Measurements from ENCODE around the gene MDP1.
"Not testable (repeated sequence)": the region's sequence is repeated elsewhere in the genome, so short reads cannot be mapped to it uniquely, and the experiment has no call there.

The MDP1 gene

DNA sequence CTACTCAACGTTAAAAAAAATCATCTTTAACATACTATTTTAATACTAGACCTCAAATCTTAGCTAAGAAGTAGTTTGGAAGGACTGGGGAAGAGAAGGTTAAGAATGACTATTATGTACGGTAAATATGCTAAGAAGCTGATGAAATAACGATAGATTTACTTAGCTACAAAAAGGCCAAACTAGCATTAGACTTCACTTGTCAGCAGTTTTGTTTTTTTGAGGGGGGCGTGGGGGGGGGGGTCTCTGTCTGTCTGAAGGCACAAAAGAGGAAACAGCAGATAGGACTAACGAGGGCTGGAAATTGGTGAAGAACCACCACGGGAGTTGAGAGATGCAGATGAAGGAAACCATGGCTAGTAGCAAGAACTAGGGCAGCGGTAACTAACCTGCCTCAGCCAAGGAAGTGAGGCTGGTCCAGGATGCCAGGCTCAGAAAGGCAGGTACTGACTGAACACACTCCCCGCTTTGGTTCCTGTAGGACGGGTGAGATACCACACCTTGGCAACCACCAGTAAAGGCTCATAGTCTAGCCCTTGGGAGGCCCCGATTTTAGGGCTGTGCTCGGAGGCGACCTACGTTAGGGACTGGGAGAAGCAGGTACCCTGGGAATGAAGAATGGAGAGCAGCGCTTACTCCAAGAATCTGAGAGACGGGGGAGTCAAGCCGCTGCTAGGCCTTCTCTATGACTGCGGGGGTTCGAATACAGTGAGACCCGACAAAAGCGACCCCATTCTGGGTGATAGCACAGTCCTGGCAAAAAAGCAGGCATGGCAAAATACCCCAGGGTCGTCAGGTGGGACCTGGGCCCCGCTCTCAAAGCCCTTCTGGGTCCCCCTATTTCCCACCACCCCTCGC, 15.6 kb upstream of the MDP1 start:
- Histone ChIP-seq H3K27me3 (replicated peaks in 2 of 5; ENCODE audit: control insufficient read depth in 4 of 5, insufficient read depth in 5 of 5, low read length in 4 of 5) (no peaks in the 10 kb centered on the region), H3K4me1 (ENCODE audit: control extremely low read depth in 1 of 4, control insufficient read depth in 4 of 4, insufficient read depth in 4 of 4, low read length in 3 of 4) (peaks cover 11 to 37% (median 29%) of the 10 kb centered on the region in 4 experiments), H3K4me3 (ENCODE audit: control insufficient read depth in 1 of 7, extremely low read depth in 1 of 7, insufficient read depth in 4 of 7, low read depth in 2 of 7, low read length in 6 of 7) (peak overlapping the region; percentile 55 to 96 (median 90)), H3K9me3 (ENCODE audit: control extremely low read depth in 1 of 5, control insufficient read depth in 4 of 5, insufficient read depth in 2 of 5, low read depth in 1 of 5, low read length in 4 of 5) (no peaks in the 10 kb centered on the region), H3K36me3 (ENCODE audit: control insufficient read depth in 4 of 4, insufficient read depth in 4 of 4, low read length in 3 of 4) (peaks cover 8 to 18% (median 14%) of the 10 kb centered on the region in 4 experiments), H3K27ac (ENCODE audit: insufficient read depth in 1 of 2, low read depth in 1 of 2, low read length in 2 of 2, poor library complexity in 1 of 2, severe bottlenecking in 2 of 2) (peak overlapping the region; percentile 61 to 87)
- 6% methylated on average over 19 of the region's 23 CpGs for WGBS (ENCODE audit: insufficient coverage)
- ChIA-PET CTCF (interaction anchor here (0.7 to 1.0 kb wide), 4 partner anchors 11 to 109 kb away, joined by 3 to 4 read pairs (median 3); partner anchors contain the start of gene TINF2), POLR2A (interaction anchor here (0.7 to 1.1 kb wide), 2 partner anchors 12 to 18 kb away, joined by 3 to 5 read pairs; partner anchors contain the start of gene CHMP4A)
- peak in 1 of 3 donors; percentile 33 for DNase-seq

GRCh38 chr14:24228902-24229301, 13.0 kb upstream of the MDP1 start:
- 29% methylated on average over 1 of the region's 1 CpG for WGBS (ENCODE audit: insufficient coverage)
- no peak overlapping the region for H3K27ac ChIP-seq (ENCODE audit: insufficient read depth in 1 of 2, low read depth in 1 of 2, low read length in 2 of 2, poor library complexity in 1 of 2, severe bottlenecking in 2 of 2)

DNA sequence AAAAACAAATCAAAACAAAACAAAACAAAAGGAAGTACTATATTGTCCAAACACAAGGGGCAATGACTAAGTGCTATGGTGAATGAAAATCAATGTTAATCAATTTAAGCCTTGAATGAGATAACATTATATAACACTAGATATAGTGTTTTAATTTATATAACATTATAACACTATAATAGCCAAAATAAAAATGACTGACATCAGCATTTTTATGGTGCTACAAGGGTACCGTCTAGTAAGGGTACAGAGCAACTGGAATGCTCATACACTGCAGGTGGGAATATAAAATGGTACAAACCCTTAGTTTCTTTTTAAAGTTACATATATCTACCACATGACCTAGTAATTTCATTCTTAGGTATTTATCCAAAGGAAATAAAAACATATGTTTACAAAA, 10.6 kb upstream of the MDP1 start:
- ChIA-PET CTCF (interaction anchor here (2.1 kb wide), 2 partner anchors 11 to 15 kb away, joined by 7 to 12 read pairs; partner anchors contain the start of genes MDP1 and TINF2), POLR2A (no interaction called here)
- no peak for DNase-seq
- Histone ChIP-seq H3K9me3 (ENCODE audit: control extremely low read depth in 1 of 5, control insufficient read depth in 4 of 5, insufficient read depth in 2 of 5, low read depth in 1 of 5, low read length in 4 of 5) (no peaks in the 10 kb centered on the region), H3K4me3 (ENCODE audit: control insufficient read depth in 1 of 7, extremely low read depth in 1 of 7, insufficient read depth in 4 of 7, low read depth in 2 of 7, low read length in 6 of 7) (no peak overlapping the region), H3K27ac (ENCODE audit: insufficient read depth in 1 of 2, low read depth in 1 of 2, low read length in 2 of 2, poor library complexity in 1 of 2, severe bottlenecking in 2 of 2) (no peak overlapping the region), H3K36me3 (ENCODE audit: control insufficient read depth in 4 of 4, insufficient read depth in 4 of 4, low read length in 3 of 4) (peaks cover 0 to 9% (median 2%) of the 10 kb centered on the region in 4 experiments), H3K27me3 (replicated peaks in 2 of 5; ENCODE audit: control insufficient read depth in 4 of 5, insufficient read depth in 5 of 5, low read length in 4 of 5) (no peaks in the 10 kb centered on the region), H3K4me1 (ENCODE audit: control extremely low read depth in 1 of 4, control insufficient read depth in 4 of 4, insufficient read depth in 4 of 4, low read length in 3 of 4) (peaks cover 0 to 9% (median 8%) of the 10 kb centered on the region in 4 experiments)
- no CpG with 5 or more reads among the region's 1 CpG for WGBS (ENCODE audit: insufficient coverage)

More at GRCh38 chr14:24228902-24229301, 13.0 kb upstream of the MDP1 start:
- Histone ChIP-seq H3K4me3 (ENCODE audit: control insufficient read depth in 1 of 7, extremely low read depth in 1 of 7, insufficient read depth in 4 of 7, low read depth in 2 of 7, low read length in 6 of 7) (no peak overlapping the region), H3K4me1 (ENCODE audit: control extremely low read depth in 1 of 4, control insufficient read depth in 4 of 4, insufficient read depth in 4 of 4, low read length in 3 of 4) (peaks cover 9 to 27% (median 24%) of the 10 kb centered on the region in 4 experiments), H3K27me3 (replicated peaks in 2 of 5; ENCODE audit: control insufficient read depth in 4 of 5, insufficient read depth in 5 of 5, low read length in 4 of 5) (no peaks in the 10 kb centered on the region), H3K9me3 (ENCODE audit: control extremely low read depth in 1 of 5, control insufficient read depth in 4 of 5, insufficient read depth in 2 of 5, low read depth in 1 of 5, low read length in 4 of 5) (no peaks in the 10 kb centered on the region), H3K36me3 (ENCODE audit: control insufficient read depth in 4 of 4, insufficient read depth in 4 of 4, low read length in 3 of 4) (peaks cover 0 to 9% (median 2%) of the 10 kb centered on the region in 4 experiments)
- no peak for DNase-seq
- POLR2A ChIA-PET = no interaction called here
- CTCF ChIA-PET = interaction anchor here (0.9 to 2.1 kb wide), 6 partner anchors 9 to 68 kb away, joined by 3 to 12 read pairs (median 4); partner anchors contain the start of genes MDP1 and TINF2

- ChIA-PET POLR2A (interaction anchor here (0.8 kb wide), 1 partner anchor 18 kb away, joined by 3 read pairs; the partner anchor contains the start of gene TINF2), CTCF (interaction anchor here (1.5 kb wide), 2 partner anchors 11 to 18 kb away, joined by 4 read pairs; partner anchors contain the start of genes CHMP4A and TINF2)
- Histone ChIP-seq H3K4me3 (ENCODE audit: control insufficient read depth in 1 of 7, extremely low read depth in 1 of 7, insufficient read depth in 4 of 7, low read depth in 2 of 7, low read length in 6 of 7) (no peak overlapping the region), H3K36me3 (ENCODE audit: control insufficient read depth in 4 of 4, insufficient read depth in 4 of 4, low read length in 3 of 4) (peaks cover 0 to 9% (median 2%) of the 10 kb centered on the region in 4 experiments), H3K27ac (ENCODE audit: insufficient read depth in 1 of 2, low read depth in 1 of 2, low read length in 2 of 2, poor library complexity in 1 of 2, severe bottlenecking in 2 of 2) (no peak overlapping the region), H3K4me1 (ENCODE audit: control extremely low read depth in 1 of 4, control insufficient read depth in 4 of 4, insufficient read depth in 4 of 4, low read length in 3 of 4) (no peaks in the 10 kb centered on the region), H3K27me3 (replicated peaks in 2 of 5; ENCODE audit: control insufficient read depth in 4 of 5, insufficient read depth in 5 of 5, low read length in 4 of 5) (no peaks in the 10 kb centered on the region), H3K9me3 (ENCODE audit: control extremely low read depth in 1 of 5, control insufficient read depth in 4 of 5, insufficient read depth in 2 of 5, low read depth in 1 of 5, low read length in 4 of 5) (no peaks in the 10 kb centered on the region)
- DNase-seq = no peak
- 84% methylated on average over 7 of the region's 7 CpGs for WGBS (ENCODE audit: insufficient coverage)
Observed at GRCh38 chr14:24224618-24225071, 8.8 kb upstream of the MDP1 start.

- H3K27me3 ChIP-seq (replicated peaks in 2 of 5; ENCODE audit: control insufficient read depth in 4 of 5, insufficient read depth in 5 of 5, low read length in 4 of 5); DNase-seq; H3K4me3 ChIP-seq (ENCODE audit: control insufficient read depth in 1 of 7, extremely low read depth in 1 of 7, insufficient read depth in 4 of 7, low read depth in 2 of 7, low read length in 6 of 7); H3K4me1 ChIP-seq (ENCODE audit: control extremely low read depth in 1 of 4, control insufficient read depth in 4 of 4, insufficient read depth in 4 of 4, low read length in 3 of 4); H3K27ac ChIP-seq (ENCODE audit: insufficient read depth in 1 of 2, low read depth in 1 of 2, low read length in 2 of 2, poor library complexity in 1 of 2, severe bottlenecking in 2 of 2); H3K36me3 ChIP-seq (ENCODE audit: control insufficient read depth in 4 of 4, insufficient read depth in 4 of 4, low read length in 3 of 4); H3K9me3 ChIP-seq (ENCODE audit: control extremely low read depth in 1 of 5, control insufficient read depth in 4 of 5, insufficient read depth in 2 of 5, low read depth in 1 of 5, low read length in 4 of 5); POLR2A ChIA-PET: not testable (repeated sequence)
- CTCF ChIA-PET = interaction anchor here (1.0 to 1.5 kb wide), 2 partner anchors 19 to 27 kb away, joined by 3 to 4 read pairs; partner anchors contain the start of genes TINF2 and TM9SF1
- 100% methylated on average over 1 of the region's 4 CpGs for WGBS (ENCODE audit: insufficient coverage)
Observed at GRCh38 chr14:24222987-24223386, 7.1 kb upstream of the MDP1 start.

GRCh38 chr14:24219521-24219920, 3.7 kb upstream of the MDP1 start:
- ChIA-PET CTCF (interaction anchor here (0.9 to 2.3 kb wide), 6 partner anchors 9 to 79 kb away, joined by 3 to 4 read pairs (median 4); partner anchors contain the start of gene TINF2), POLR2A (no interaction called here)
- H3K9me3 ChIP-seq (ENCODE audit: control extremely low read depth in 1 of 5, control insufficient read depth in 4 of 5, insufficient read depth in 2 of 5, low read depth in 1 of 5, low read length in 4 of 5) = no peaks in the 10 kb centered on the region
- no peak overlapping the region for H3K27ac ChIP-seq (ENCODE audit: insufficient read depth in 1 of 2, low read depth in 1 of 2, low read length in 2 of 2, poor library complexity in 1 of 2, severe bottlenecking in 2 of 2)
- peaks cover 0 to 18% (median 12%) of the 10 kb centered on the region in 4 experiments for H3K4me1 ChIP-seq (ENCODE audit: control extremely low read depth in 1 of 4, control insufficient read depth in 4 of 4, insufficient read depth in 4 of 4, low read length in 3 of 4)
- H3K4me3 ChIP-seq (ENCODE audit: control insufficient read depth in 1 of 7, extremely low read depth in 1 of 7, insufficient read depth in 4 of 7, low read depth in 2 of 7, low read length in 6 of 7) = no peak overlapping the region
- H3K36me3 ChIP-seq (ENCODE audit: control insufficient read depth in 4 of 4, insufficient read depth in 4 of 4, low read length in 3 of 4) = peaks cover 0 to 15% (median 9%) of the 10 kb centered on the region in 4 experiments
- H3K27me3 ChIP-seq (replicated peaks in 2 of 5; ENCODE audit: control insufficient read depth in 4 of 5, insufficient read depth in 5 of 5, low read length in 4 of 5) = no peaks in the 10 kb centered on the region
- no peak for DNase-seq
- WGBS (ENCODE audit: insufficient coverage) = 100% methylated on average over 1 of the region's 3 CpGs
